IPS-18c (cell line): ENCODE measurements around the gene UVSSA.
"Not testable (repeated sequence)": the region's sequence is repeated elsewhere in the genome, so short reads cannot be mapped to it uniquely, and the experiment has no call there.

Experiments
- H3K4me3 ChIP-seq: 2 replicates; pipeline ENCODE4 v1.7.0; 2013; ENCODE audit warnings: low read depth, mild to moderate bottlenecking, low read length, moderate library complexity; ENCODE audit not compliant: insufficient read depth
- H3K9me3 ChIP-seq: one replicate; pipeline ENCODE4 v1.6.1; 2013; ENCODE audit warnings: mild to moderate bottlenecking, low read length, moderate library complexity; ENCODE audit not compliant: control insufficient read depth, insufficient read depth

UVSSA gene

DNA sequence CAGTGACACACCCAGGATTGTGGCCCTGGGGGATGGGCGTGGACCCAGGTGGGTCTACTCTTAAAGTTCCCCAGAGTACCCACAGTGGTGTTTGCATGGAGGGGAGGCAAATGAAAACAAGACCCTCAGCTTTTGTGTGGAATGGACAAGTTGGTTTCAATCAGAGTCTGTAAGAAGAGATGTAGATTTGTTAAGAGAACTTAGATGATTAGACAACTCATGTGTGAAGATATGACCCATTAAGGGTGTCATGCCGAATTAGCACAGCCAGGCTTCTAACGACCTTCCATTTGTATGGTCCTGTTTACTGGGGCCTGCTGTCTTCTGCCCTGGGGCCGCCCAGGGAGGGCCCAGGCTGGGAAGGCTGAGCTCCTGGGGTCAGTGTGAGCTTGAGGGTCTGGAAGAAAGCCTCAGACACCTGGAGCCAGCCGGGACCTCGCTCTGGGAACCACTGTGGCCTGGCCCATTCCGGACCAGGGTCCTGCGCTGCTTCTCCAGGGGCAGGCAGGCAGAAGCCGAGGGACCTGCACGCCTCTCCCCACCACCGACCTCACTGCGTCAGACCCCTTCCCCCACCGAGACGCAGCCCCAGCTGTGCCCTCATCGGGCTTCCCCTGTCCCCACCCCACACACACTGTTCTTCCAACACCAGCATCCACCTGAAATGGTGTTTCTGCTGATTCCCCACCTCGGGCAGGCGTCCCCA is 20.4 kb downstream of the UVSSA start:
- H3K4me3 ChIP-seq, result no peak overlapping the region
- H3K9me3 ChIP-seq, result peaks cover 2% of the 10 kb centered on the region

DNA sequence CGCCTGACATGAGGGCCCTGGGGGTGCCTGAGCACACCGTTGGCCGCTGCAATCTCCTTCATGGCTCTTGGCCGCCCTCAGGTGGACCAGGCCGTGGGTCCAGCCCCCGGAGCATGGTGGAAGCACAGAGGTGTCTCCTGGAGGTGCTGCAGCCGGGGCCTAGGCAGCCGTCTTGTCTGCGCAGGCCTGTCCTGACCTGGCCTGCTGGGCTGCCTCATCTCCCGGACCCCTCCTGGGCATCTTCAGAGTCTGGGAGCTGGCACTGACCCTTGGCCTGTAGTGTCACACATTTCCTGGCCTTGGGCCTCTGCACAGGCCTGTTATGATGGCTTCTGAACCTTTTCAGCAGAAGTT is 20.9 kb downstream of the UVSSA start:
- Histone ChIP-seq H3K9me3 (peaks cover 2% of the 10 kb centered on the region), H3K4me3 (no peak overlapping the region)

DNA sequence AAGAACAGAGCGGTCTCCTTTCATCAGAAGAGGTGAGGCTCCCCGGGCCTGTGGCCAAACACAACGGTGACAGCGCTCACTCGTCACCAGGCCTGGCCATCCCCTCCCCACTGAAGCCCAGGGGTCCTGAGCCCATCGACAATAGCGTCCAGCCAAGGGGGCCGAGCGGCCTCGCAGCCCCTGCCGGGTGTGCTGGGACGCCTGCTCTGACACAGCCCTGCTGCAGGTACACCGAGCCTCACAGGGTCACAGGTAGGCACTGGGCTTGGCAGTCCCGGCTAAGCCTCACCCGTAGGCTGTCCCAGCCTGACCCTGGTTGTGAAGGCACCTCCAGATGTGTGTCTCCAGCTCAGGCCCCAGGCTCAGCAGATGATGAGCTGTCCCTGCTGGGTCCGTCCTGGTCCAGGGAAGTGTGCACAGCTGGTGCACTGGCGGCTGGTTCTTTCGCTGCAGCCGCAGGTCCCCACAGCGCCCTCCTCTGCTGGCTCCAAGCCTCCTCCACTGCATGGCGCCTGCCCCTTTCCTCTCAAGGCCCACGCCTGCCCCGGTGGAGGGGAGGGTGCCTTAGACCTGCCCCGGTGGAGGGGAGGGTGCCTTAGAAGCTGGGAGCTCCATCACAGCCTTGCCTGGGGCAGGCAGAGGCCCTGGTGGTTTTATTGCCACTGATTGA is 21.5 kb downstream of the UVSSA start:
- no peak overlapping the region for H3K4me3 ChIP-seq
- H3K9me3 ChIP-seq, result peaks cover 2% of the 10 kb centered on the region

DNA sequence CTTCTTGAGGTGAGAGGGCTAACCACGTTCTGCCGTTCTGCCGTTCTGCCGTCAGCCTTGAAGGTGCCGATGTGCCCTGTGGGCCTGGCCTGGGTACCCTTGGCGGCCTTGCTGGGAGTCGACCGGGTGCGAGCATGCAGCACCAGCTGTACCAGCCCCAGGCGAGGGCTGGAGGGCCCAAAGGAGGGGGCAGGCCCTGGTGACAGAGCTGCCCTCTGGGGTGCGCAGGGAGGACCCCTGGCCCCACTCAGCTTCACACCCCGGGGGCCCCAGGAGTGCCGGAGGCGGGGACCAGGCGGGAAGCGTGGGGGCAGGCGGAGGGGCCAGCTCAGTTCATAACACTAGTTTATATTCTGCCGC is 22.1 kb downstream of the UVSSA start:
- peaks cover 2% of the 10 kb centered on the region for H3K9me3 ChIP-seq
- no peak overlapping the region for H3K4me3 ChIP-seq

DNA sequence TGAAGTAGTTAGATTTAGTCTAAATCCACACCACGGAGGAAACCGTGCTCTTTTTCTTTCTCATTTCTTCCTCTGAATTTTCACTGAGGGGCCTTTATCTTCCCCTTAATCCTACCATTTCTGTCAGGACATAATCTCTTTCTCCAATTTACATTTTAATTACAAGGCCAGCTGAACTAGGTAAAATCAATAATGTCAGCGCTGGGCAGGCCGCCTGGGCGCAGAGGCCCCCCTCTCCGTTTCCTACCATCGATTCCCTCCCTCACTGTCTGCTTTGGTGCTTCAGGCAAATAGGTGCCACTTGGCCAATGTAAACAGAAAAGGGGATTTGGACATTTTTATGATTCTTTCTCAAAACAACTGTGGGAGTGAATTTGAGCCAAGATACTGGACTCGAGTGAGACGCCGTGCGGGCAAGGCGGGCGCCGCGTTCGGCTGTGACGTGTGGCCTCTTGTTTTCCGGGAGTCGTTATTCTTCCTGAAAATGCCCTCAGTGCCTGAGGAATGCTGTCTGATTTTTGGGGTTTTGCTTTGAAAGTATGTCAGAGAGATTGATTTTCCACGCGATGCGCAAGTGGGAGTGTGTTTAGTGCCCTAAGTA is 22.6 kb downstream of the UVSSA start:
- Histone ChIP-seq H3K4me3 (no peak overlapping the region), H3K9me3 (peaks cover 2% of the 10 kb centered on the region)

DNA sequence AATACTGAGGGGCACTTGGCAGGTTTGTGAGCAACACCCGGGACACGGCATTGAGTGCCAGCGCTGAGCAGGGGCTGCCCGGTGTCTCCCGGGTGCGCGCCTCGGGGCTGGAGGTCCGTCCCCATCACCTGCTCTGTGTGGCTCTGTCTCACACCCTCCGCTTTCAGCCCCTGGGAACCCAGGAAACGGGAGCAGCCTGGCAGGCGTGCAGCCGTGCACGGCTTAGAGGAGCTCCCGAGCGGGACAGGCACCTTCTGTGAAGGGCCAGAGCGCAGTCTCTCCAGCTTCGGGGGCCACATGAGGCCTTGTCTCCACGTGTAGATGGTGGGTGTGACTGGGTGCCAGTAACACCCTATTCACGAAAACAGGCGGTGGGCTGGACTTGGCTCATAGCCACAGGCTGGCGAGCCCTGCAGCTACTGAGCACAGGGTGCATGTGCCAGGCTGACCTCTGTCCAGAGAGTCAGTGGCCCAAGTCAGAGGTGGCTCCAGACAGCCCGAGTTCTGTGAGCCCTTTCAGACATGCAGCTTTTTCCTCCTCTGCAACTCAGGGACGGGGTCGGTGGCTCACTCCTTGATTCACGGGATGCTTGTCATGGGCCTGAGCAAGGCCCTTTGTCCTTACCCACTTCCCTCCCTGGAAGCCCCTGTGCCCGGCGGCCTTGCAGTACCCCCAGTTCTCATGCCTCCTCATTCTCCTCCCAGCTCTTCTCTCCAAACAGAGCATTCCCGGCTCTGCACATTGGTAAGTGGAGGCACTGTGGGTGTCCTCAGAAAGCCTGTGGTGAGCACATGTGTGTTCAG is 23.5 kb downstream of the UVSSA start:
- peaks cover 2% of the 10 kb centered on the region for H3K9me3 ChIP-seq

DNA sequence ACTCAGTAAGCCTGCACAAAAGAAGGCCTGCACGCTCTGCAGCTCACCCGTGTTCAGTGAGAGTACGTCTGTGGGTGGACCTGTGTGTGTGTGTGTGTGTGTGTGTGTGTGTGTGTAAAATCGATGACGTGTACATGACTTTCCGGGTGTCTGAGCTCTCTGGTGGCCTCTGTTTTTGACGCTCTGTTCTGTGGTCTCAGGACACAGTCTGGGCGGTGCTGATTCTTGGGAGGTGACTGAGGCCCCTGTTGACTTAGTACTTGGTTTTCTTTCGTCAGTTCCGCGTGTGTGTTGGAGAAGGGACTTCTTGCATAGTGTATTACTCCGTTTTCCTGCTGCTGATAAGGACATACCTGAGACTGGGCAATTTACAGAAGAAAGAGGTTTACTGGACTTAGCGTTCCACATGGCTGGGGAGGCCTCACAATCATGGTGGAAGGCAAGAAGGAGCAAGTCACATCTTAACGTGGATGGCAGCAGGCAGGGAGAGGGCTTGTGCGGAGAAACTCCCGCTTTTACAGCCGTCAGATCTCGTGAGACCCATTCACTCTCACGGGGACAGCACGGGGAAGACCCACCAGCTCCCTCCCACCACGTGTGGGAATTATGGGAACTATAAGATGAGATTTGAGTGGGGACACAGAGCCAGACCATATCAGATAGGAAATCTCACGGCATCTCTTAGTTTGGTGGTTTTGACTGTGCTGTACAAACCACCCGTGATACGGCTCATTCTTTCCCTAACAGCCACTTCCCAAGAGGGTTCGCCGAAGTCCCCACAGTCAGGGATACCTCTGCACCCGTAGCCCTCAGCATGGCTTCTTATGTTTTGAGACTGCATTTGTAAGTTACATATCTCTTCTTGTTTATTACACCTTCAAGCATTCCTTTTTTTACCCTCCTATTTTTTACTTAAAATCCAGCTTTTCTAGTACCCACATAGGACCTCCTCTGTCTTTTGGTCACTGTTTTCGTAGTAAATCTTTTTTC is 24.5 kb downstream of the UVSSA start:
- H3K4me3 ChIP-seq, result no peak overlapping the region

More for the DNA sequence above, 23.5 kb downstream of the UVSSA start:
- no peak overlapping the region for H3K4me3 ChIP-seq

DNA sequence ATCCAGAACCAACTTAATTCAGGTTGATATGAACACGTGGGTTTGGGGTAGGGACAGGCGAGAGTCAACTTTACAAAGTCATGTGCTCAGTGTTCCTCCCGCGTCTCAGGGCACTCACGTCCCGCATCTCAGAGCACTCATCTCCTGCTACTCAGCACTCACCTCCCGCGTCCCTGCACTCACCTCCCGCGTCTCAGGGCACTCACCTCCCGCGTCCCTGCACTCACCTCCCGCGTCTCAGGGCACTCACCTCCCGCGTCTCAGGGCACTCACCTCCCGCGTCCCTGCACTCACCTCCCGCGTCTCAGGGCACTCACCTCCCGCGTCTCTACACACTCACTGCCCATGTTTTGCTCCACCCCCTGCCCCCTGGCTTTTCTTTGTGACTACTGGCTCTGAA is 25.6 kb downstream of the UVSSA start:
- not testable (repeated sequence) for H3K4me3 ChIP-seq, H3K9me3 ChIP-seq

More for the DNA sequence above, 24.5 kb downstream of the UVSSA start:
- H3K9me3 ChIP-seq, result peaks cover 2% of the 10 kb centered on the region

DNA sequence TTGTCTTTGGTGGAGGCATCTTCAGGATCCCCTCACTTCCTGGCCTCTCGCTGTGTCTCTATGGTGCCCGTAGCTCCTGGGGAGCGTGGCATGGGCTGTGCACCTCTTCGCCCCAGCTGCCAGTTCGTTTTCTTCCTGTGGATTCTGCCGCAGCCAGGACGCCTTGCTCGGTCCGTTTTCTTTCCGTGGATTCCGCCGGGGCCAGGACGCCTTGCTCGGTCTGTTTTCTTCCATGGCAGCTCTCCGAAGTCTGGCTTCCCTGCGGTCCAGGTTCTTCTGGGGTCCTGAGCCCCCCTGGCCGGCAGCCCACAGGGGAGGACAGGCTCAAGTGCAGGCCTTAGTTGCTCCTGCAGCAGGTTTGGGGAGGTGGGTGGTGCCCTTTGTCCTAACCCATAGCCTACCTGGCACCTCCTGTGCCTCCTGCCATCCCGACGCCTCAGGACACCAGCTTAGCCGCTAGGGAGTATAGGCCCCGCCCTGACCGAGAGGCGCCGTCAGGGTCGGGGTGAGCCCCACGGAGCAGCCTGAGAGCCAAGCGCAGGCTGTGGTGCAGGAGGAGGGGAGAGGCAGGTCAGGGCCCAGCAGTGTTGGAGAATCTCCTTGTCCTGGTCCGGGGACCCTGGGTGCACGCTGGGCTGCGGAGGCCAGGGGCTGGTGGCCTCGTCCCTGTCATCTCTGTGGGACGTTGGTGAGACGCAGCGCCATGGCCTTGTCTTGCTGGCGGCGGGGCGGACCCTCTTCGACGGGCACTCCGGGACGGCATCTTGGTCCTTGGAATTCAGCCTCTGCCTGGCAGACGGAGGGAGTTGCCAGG is 27.1 kb downstream of the UVSSA start:
- no peaks in the 10 kb centered on the region for H3K9me3 ChIP-seq
- no peak overlapping the region for H3K4me3 ChIP-seq

DNA sequence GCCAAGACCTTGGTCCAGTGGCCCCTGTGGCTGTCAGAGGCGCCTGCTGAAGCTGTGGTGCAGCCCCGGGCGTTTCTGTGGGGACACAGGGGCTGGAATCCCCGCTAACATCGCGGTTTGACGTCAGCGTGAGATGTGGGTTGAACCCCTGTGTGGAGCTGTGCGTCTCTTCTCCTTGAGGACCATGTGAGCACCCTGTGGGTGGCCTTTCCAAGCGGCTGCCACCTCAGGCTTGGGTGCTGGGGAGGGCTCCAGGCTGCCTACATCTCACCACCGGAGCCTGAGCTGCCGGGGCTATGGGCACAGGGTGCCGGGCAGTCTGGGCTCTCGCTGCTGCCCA is 27.7 kb downstream of the UVSSA start:
- Histone ChIP-seq H3K4me3 (no peak overlapping the region), H3K9me3 (no peaks in the 10 kb centered on the region)

DNA sequence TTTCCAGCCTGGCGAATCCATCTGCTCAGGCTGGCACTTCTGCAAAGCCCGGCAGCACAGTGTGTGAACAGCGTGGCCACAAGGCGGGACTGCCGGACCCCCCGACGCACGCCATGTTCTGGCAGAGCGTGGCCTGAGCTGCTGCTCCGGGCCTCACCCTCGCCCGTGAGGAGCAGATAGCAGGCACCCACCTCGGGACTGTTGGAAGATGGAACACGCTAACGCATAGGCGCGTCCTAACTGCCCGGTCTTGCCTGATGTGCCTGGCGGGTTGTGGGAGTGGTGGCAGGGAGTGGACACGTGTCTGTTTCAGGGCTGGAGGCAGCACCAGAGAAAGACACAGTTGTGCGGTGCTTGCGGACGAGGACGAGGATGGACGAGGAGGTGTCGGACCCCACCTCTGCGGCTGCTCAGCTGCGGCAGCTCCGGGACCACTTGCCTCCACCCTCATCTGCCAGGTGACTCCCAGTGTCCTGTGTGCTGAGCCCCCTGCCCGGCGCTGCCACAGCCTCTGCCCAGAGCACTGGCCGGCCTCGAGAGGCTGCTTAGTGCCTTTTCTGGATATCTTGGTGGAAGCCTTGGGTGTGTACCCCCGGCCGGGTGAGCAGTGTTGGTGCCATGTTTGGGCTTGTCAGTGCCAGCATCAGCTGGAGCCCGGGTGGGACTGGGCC is 28.2 kb downstream of the UVSSA start:
- no peaks in the 10 kb centered on the region for H3K9me3 ChIP-seq
- H3K4me3 ChIP-seq, result no peak overlapping the region

DNA sequence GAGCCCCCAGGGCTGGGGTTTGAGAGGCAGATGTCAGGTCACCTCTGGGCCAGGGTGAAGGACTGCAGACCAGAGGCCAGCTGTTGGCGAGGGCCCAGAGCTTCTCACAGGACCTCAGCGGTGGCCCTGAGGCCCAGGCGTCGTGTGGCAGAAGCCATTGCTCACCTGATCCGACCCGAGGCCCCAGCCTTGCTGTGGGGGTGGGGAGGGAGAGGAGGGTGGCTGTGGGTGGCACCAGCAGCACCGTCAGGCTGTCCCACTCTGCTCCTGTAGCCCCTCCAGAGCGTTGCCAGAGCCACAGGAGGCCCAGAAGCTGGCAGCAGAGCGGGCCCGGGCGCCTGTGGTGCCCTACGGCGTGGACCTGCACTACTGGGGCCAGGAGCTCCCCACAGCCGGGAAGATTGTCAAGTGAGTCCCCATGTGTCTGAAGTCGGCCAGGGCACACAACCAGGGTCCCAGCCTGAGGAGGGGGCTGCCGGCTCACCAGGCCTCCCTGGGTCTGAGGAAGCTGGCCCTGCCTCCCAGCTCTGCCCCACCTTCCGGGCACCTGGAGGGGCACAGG is 28.8 kb downstream of the UVSSA start:
- Histone ChIP-seq H3K9me3 (no peaks in the 10 kb centered on the region), H3K4me3 (no peak overlapping the region)

DNA sequence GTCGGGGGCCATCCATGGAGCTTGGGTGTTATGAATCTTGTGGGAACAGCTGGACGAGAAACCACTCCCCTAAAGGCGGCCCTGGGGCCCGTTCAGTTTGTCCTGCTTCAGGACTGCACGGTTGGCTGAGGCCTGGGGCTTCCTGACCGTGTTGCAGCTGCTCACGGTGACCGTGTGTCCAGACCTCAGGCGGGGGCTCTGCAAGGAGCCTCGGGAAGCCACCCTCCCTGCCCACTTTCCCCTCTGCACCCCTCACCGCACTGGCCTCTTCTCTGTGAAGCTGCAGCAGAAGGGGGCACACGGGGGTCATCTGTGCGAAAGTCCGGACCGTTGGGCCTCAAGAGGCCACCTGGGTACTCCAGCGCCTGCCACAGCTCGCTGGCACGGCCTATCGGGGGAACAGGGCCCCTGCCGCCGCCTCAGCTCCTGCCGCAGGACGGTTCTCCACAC is 29.4 kb downstream of the UVSSA start:
- Histone ChIP-seq H3K4me3 (no peak overlapping the region), H3K9me3 (no peaks in the 10 kb centered on the region)

DNA sequence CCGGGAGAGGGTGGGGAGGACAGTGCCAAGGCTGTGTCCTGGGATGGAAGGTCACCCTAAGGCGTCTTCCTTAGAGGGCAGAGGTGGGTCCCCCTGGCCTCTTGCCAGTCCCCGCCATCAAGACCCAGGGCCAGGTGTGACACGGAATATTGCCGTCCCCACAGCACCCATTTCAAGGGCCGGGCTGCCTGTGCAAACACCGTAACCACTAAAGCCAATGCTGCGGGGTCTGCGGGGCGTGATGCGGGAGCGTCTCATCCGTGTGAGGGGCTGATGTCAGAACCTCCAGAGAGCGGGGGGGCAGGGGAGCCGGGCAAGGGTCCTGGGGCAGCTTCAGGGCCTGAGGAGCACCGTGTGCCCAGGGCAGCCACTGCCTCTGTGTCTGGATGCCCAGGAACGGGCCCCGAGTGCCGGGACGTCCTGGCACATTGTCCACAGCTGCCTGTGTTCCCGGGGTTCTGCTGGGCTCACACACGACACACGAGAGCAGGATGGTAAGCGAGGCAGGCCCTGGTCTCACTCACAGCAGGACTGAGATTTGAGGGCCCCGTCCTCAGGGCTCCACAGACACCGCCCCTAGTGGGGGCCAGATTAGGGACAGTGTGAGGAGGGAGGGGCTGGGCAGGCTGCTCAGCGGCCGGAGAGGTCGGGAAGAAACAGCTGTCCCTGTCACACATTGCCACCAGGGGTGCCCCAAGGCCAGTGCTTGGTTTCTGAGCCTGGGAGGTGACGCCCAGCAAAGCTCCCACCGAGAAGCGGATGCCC is 30.0 kb downstream of the UVSSA start:
- H3K4me3 ChIP-seq, result no peak overlapping the region
- no peaks in the 10 kb centered on the region for H3K9me3 ChIP-seq
